ENCODE measurements around the gene ZBTB20. TPM values are rescaled to one million over a fixed set of nuclear protein-coding genes. Genes with fewer than 3 reads are reported as not detected.

Gene ZBTB20
- total and polyA plus RNA-seq, 4 donors: 0.88 to 83.2 (median 20.4) TPM

- Histone ChIP-seq H3K4me1 (ENCODE audit: control insufficient read depth in 4 of 4, insufficient read depth in 4 of 4, low read length in 3 of 4) (peaks cover 0 to 8% (median 2%) of the 10 kb centered on the region in 4 donors), H3K4me3 (ENCODE audit: low read depth in 1 of 3, low read length in 3 of 3) (peak overlapping the region; percentile 51 to 87 (median 84)), H3K27ac (ENCODE audit: low read depth in 1 of 2, low read length in 2 of 2) (peak overlapping the region; percentile 90 to 99), H3K9ac (ENCODE audit: low read depth in 1 of 2, low read length in 2 of 2) (peak overlapping the region; percentile 93 to 95), H3K36me3 (ENCODE audit: control insufficient read depth in 4 of 4, insufficient read depth in 3 of 4, low read depth in 1 of 4, low read length in 3 of 4) (no peaks in the 10 kb centered on the region), H3K9me3 (ENCODE audit: control insufficient read depth in 4 of 4, low read length in 3 of 4) (no peaks in the 10 kb centered on the region), H3K27me3 (ENCODE audit: control insufficient read depth in 4 of 4, insufficient read depth in 4 of 4, low read length in 3 of 4) (no peaks in the 10 kb centered on the region)
- DNase-seq (ENCODE audit: low spot score): no peak
- WGBS: 1% methylated on average over 20 of the region's 20 CpGs
- TF ChIP-seq CTCF (IDR thresholded peaks at IDR 0.05; ENCODE audit: low read depth, low read length, missing input control) (no peak), SP1 (IDR thresholded peaks at IDR 0.05) (no peak), MAX (IDR thresholded peaks at IDR 0.05) (no peak), TAF1 (conservative IDR thresholded peaks at IDR 0.05) (peak; percentile 7), HNF4A (conservative IDR thresholded peaks at IDR 0.05) (peak; percentile 28 to 55), HNF4G (IDR thresholded peaks at IDR 0.05) (no peak)
Observed at GRCh38 chr3:115148142-115148790, 1.2 kb upstream of the ZBTB20 start.

- H3K9me3 ChIP-seq (ENCODE audit: control insufficient read depth in 4 of 4, low read length in 3 of 4): no peaks in the 10 kb centered on the region
- peak overlapping the region; percentile 97 to 99 for H3K27ac ChIP-seq (ENCODE audit: low read depth in 1 of 2, low read length in 2 of 2)
- peak overlapping the region; percentile 93 to 95 for H3K9ac ChIP-seq (ENCODE audit: low read depth in 1 of 2, low read length in 2 of 2)
- peak; percentile 97 for DNase-seq (ENCODE audit: low spot score)
- TF ChIP-seq YY1 (IDR thresholded peaks at IDR 0.05) (peak; percentile 59), HNF4A (conservative IDR thresholded peaks at IDR 0.05) (peak; percentile 30 to 35), HNF4G (IDR thresholded peaks at IDR 0.05) (no peak), ZBTB33 (IDR thresholded peaks at IDR 0.05) (peak; percentile 44), RXRA (IDR thresholded peaks at IDR 0.05) (peak; percentile 81 to 88), NR2F2 (IDR thresholded peaks at IDR 0.05) (peak; percentile 80), SP1 (IDR thresholded peaks at IDR 0.05) (peak; percentile 83), MAX (IDR thresholded peaks at IDR 0.05) (peak; percentile 40), TAF1 (conservative IDR thresholded peaks at IDR 0.05) (peak; percentile 68), GABPA (IDR thresholded peaks at IDR 0.05 in 1 of 2, conservative IDR thresholded peaks at IDR 0.05 in 1 of 2) (peak in 1 of 2 donors; percentile 62), EGR1 (IDR thresholded peaks at IDR 0.05; ENCODE audit: low read depth in 2 of 2) (peak in 1 of 2 donors; percentile 35), CTCF (IDR thresholded peaks at IDR 0.05; ENCODE audit: low read depth, low read length, missing input control) (no peak), FOXA1 (IDR thresholded peaks at IDR 0.05) (peak; percentile 35), ATF3 (IDR thresholded peaks at IDR 0.05) (no peak), RAD21 (IDR thresholded peaks at IDR 0.05) (peak; percentile 21 to 45), JUND (IDR thresholded peaks at IDR 0.05) (peak in 1 of 2 donors; percentile 58), REST (IDR thresholded peaks at IDR 0.05) (peak; percentile 78), FOXA2 (IDR thresholded peaks at IDR 0.05) (no peak)
- no peaks in the 10 kb centered on the region for H3K36me3 ChIP-seq (ENCODE audit: control insufficient read depth in 4 of 4, insufficient read depth in 3 of 4, low read depth in 1 of 4, low read length in 3 of 4)
- peak overlapping the region; percentile 51 to 98 (median 84) for H3K4me3 ChIP-seq (ENCODE audit: low read depth in 1 of 3, low read length in 3 of 3)
- peaks cover 0 to 8% (median 2%) of the 10 kb centered on the region in 4 donors for H3K4me1 ChIP-seq (ENCODE audit: control insufficient read depth in 4 of 4, insufficient read depth in 4 of 4, low read length in 3 of 4)
- under 1% methylated on average over 54 of the region's 54 CpGs for WGBS
- no peaks in the 10 kb centered on the region for H3K27me3 ChIP-seq (ENCODE audit: control insufficient read depth in 4 of 4, insufficient read depth in 4 of 4, low read length in 3 of 4)
Observed at GRCh38 chr3:115147329-115148141, 447 bp upstream of the ZBTB20 start.

All from liver (tissue), 9 donors.